GM12874 (cell line): Measurements from ENCODE around the gene MPP2.

Experiments used
- TF ChIP-seq, protein P1 (sequence below): IDR thresholded peaks from 2 replicates; pipeline ENCODE4 v1.5.1; 2011; ENCODE audit warnings: low read depth, mild to moderate bottlenecking, control low read depth, low read length, moderate library complexity; ENCODE audit not compliant: insufficient read depth

Gene MPP2

DNA sequence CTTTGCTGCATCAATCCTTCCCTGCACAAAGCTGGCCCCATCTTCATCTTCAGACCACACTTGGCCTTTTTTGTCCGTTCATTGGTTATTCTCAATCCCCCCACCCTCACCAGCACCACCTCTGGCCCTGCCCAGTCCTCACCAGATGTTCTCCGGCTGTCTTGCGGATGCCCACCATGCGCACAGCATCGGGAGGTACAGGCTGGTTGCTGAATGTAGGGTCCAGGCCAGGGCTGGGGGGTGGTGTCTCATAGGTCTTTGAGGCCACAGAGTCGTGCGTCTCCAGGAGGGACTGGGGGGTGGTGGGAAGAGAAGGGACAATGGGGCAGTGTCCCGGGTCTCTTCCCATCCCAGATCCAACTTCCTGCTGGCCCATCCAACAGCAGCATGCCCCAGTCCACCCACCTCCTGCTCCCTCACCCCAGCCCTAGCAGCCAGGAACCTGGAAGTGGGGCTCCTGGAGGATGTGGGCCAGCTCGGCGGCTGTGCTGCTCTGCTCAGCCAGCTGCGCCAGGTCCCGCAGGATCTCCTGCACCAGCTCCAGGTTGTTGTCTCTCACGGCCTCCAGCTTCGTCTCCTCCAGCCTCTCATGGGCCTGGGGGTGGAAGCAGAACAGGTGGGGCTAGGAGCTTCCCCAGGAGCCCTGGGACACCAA is 24.4 kb downstream of the MPP2 start:
- TF ChIP-seq, protein P1, sequence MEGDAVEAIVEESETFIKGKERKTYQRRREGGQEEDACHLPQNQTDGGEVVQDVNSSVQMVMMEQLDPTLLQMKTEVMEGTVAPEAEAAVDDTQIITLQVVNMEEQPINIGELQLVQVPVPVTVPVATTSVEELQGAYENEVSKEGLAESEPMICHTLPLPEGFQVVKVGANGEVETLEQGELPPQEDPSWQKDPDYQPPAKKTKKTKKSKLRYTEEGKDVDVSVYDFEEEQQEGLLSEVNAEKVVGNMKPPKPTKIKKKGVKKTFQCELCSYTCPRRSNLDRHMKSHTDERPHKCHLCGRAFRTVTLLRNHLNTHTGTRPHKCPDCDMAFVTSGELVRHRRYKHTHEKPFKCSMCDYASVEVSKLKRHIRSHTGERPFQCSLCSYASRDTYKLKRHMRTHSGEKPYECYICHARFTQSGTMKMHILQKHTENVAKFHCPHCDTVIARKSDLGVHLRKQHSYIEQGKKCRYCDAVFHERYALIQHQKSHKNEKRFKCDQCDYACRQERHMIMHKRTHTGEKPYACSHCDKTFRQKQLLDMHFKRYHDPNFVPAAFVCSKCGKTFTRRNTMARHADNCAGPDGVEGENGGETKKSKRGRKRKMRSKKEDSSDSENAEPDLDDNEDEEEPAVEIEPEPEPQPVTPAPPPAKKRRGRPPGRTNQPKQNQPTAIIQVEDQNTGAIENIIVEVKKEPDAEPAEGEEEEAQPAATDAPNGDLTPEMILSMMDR: no peak

DNA sequence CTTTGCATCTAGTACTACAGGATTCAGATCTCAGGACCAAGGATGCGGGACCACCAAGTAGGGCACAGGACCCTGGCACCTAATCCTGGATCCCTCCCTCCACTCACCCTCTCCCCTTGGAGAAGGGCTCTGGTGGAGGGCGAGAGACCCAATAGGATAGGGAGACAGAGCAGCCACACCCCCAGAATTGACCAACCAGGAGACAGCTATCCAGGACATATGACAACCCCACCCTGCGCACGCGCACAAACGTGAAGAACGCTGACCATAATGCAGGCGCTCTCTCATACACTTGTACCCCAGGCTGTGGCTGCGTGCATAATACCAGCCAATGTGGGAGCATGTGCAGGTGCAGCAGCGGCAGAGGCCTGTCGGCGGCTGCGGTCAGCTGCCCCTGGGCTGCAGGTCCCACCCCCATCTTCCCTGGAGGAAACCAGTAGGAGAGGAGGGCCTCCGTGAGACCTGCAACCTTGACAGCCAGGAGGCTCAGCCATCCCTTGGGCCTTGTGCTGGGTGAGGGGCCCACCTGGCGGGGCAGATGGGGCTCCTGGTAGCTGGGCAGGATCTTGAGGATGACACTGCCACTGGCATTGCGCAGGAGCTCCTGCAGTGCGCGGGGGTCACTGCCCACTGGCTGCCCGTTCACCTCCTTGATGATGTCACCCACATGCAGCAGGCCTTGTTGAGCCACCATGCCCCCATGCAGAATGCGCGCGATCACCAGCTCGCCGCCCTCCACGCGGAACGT is 25.4 kb downstream of the MPP2 start:
- TF ChIP-seq, protein P1: no peak

DNA sequence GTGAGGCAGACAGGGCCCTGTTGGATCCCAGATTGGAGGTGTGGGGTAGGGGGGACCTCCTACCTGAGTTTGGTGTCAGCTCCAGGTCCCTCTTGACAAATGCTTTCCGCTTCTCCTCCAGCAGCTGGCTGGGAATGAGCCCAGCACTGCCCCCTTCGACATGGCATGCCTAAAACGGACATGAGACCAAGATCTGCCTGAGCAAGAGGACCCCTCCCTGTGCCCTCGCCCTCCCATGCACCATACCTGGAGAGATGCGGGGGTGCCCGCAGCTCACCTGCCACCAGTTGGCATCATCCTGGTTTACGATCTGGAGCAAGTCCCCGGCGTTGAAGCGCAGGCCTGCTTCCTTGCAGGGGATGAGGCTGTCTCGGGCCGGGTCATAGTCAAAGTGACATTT is 26.2 kb downstream of the MPP2 start:
- TF ChIP-seq, protein P1: no peak

DNA sequence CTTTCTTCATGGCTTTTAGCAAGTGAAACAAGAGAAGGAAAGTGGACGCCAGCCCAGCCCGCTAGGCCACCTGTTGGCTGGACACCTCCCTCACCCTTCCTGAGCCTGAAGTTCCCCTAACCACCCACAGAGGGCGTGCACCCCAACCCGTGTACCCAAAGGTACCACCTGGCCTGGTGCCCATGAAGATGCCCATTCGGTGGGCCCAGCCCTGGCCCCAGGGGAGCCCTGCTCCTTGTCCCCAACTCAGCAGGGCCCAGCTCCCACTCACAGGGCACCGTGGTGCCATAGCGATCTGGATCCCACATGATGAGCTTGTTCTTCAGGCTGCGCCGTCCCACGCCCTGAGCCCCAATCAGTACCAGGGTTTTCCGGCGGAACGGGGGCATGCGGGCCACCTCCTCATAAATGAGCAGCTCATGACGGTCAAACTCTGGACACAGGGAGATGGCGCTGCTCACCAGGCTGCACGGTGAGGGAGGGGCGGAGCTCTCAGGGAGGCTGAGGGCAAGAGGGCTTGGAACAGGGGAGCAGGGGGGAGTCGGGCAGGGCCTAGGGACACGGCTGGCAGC is 26.8 kb downstream of the MPP2 start:
- TF ChIP-seq, protein P1: peak; percentile 94

DNA sequence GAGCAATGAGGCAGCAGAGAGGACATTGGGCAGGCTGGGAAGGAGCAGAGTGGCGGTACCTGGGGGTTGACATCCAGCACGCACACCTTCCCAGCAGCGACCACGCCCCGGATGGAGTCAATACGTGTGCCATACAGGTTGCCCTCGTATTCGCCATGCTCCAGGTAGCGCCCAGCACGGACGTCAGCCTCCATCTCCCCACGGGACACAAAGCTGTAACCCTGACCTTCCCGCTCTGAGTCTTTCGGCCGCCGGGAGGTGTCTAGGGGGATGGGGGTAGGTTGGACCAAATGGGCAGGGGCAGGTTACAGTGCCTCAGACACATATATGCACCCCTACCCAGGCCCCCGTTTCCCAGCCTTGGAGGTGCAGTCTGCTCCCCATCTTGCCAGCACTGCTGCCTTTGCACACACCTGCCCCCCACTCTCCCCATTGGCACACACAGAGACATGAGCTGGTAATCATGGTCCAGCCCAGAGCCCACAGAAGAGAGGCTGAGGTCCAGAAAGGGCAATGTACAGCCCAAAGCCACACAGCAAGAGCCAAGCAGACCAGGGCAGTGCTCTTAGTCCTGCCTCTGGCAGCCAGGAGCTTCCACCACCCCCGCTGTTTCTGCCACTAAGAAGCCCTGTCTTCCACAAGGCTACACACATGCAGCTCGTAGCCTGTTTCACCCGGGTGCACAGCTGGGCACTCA is 27.5 kb downstream of the MPP2 start:
- TF ChIP-seq, protein P1: no peak

DNA sequence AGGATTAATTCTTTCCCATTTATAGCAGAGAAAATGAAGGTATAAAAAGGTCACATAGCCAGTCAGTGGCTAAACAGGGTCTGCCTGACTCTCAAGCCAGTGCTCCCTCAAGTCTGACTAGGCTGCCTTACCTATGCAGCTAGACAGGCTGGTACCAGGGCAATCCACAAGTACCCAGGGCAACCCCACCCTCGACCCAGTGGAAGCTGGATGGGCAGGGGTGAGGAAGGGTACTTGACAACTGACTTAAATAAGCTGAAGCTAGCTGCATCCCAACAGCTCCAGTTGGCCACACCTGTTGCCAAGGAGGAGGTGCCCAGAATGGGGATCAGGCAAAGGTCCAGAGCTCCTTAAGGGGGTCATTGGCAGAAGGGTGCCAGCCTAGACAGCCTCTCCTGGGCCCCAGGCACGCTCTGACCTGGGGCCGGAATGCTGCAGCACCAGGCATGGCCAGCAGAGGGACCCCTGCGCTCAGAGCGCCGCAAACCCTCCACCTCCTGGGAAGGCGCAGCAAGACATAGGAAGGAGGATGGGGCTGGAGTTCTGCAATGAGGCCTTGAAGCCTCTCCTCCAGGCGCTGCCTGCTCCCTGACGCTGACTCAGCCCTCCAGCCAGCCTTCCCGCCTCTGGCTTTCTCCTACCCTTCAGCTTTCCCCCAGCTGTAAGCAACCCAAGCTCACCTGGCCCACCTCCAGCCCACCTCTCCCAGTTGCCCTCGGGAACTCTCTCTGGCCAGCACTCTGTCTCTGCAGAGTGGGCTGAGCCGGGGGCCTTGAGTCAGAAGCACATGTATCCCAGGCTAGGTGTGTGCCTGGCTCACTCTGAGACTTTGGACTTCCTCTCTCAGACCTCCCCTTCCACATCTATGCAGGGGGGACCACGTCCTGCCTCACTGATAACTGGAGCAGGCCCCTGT is 28.8 kb downstream of the MPP2 start:
- TF ChIP-seq, protein P1: peak; percentile 99
